22Rv1 (cell line): ENCODE data around the gene RPS4Y2.

Experiments
- ZFX ChIP-seq: fragments of 450-650 bp; IDR thresholded peaks from 2 replicates; pipeline ENCODE4 v1.6.1; 2017; ENCODE audit warnings: antibody characterized with exemption, borderline replicate concordance
- TF ChIP-seq, protein P1 (sequence below): fragments of 450-650 bp; IDR thresholded peaks from 2 replicates; pipeline ENCODE4 v1.5.1; 2017; ENCODE audit warnings: mild to moderate bottlenecking

DNA sequence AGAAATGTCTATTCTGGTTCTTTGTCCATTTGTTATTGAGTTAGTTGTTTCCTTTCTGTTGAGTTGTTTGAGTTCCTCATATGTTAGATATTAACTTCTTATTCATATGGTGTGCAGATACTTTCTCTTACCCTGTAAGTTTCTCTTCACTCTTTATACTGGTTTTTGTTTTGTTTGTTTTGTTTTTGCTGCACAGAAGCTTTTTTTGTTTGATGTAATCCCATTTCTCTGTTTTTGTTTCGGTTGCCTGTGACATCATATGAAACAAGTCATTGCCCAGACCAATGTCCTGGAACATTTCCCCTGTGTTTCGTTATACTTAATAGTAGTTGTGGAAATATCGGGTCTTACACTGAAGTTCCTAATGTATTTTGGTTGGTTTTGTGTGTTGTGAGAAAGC, 31.2 kb downstream of the RPS4Y2 start:
- TF ChIP-seq, protein P1, sequence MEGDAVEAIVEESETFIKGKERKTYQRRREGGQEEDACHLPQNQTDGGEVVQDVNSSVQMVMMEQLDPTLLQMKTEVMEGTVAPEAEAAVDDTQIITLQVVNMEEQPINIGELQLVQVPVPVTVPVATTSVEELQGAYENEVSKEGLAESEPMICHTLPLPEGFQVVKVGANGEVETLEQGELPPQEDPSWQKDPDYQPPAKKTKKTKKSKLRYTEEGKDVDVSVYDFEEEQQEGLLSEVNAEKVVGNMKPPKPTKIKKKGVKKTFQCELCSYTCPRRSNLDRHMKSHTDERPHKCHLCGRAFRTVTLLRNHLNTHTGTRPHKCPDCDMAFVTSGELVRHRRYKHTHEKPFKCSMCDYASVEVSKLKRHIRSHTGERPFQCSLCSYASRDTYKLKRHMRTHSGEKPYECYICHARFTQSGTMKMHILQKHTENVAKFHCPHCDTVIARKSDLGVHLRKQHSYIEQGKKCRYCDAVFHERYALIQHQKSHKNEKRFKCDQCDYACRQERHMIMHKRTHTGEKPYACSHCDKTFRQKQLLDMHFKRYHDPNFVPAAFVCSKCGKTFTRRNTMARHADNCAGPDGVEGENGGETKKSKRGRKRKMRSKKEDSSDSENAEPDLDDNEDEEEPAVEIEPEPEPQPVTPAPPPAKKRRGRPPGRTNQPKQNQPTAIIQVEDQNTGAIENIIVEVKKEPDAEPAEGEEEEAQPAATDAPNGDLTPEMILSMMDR, result no peak
- no peak for TF ChIP-seq ZFX
